IPS-11a (cell line): ENCODE results near the gene BIK.

Experiments
- H3K4me3 ChIP-seq: one replicate; pipeline ENCODE4 v1.5.1; 2013; ENCODE audit warnings: low read depth, low read length, control low read depth

Gene BIK

GRCh38 chr22:43110444-43110926 is at the start of gene BIK:
BIK (plus strand) TSS chr22:43110750; CDS start chr22:43124023, 13,273 bp downstream.
- H3K4me3 ChIP-seq = peak within 1 kb of the TSS; percentile 60

- no peak overlapping the region for H3K4me3 ChIP-seq
These were observed 44.4 kb upstream of the BIK start for GRCh38 chr22:43066134-43066533.

- no peak overlapping the region for H3K4me3 ChIP-seq
These were observed 43.6 kb upstream of the BIK start for GRCh38 chr22:43066844-43067385.

- H3K4me3 ChIP-seq = no peak overlapping the region
These were observed 33.3 kb upstream of the BIK start for GRCh38 chr22:43077121-43077877.

GRCh38 chr22:43078522-43078921 is 32.0 kb upstream of the BIK start:
- no peak overlapping the region for H3K4me3 ChIP-seq

GRCh38 chr22:43079742-43080141 is 30.8 kb upstream of the BIK start:
- H3K4me3 ChIP-seq = no peak overlapping the region

- H3K4me3 ChIP-seq = no peak overlapping the region
These were observed 29.9 kb upstream of the BIK start for GRCh38 chr22:43080616-43081015.

- no peak overlapping the region for H3K4me3 ChIP-seq
These were observed 28.6 kb upstream of the BIK start for GRCh38 chr22:43081968-43082367.

GRCh38 chr22:43085658-43086606 is 24.6 kb upstream of the BIK start:
- H3K4me3 ChIP-seq = no peak overlapping the region

GRCh38 chr22:43088627-43088983 is 21.9 kb upstream of the BIK start:
- H3K4me3 ChIP-seq = peak overlapping the region; percentile 81

- peak within 1 kb of the TSS; percentile 81 for H3K4me3 ChIP-seq
These were observed 21.4 kb upstream of the BIK start, which contains the start of gene TTLL1 for GRCh38 chr22:43088984-43089717. TTLL1 (minus strand) TSS chr22:43089391; CDS start chr22:43075586, 13,805 bp downstream.

- no peak overlapping the region for H3K4me3 ChIP-seq
These were observed 20.3 kb upstream of the BIK start for GRCh38 chr22:43090130-43090789.

GRCh38 chr22:43092085-43092484 is 18.5 kb upstream of the BIK start:
- H3K4me3 ChIP-seq = no peak overlapping the region

GRCh38 chr22:43094085-43094484 is 16.5 kb upstream of the BIK start:
- no peak overlapping the region for H3K4me3 ChIP-seq

GRCh38 chr22:43094551-43094950 is 16.0 kb upstream of the BIK start:
- H3K4me3 ChIP-seq = no peak overlapping the region

- H3K4me3 ChIP-seq = no peak overlapping the region
These were observed 14.1 kb upstream of the BIK start for GRCh38 chr22:43096420-43096819.

GRCh38 chr22:43098356-43098755 is 12.2 kb upstream of the BIK start:
- no peak overlapping the region for H3K4me3 ChIP-seq

GRCh38 chr22:43099095-43099494 is 11.5 kb upstream of the BIK start:
- no peak overlapping the region for H3K4me3 ChIP-seq

- no peak overlapping the region for H3K4me3 ChIP-seq
These were observed 10.3 kb upstream of the BIK start for GRCh38 chr22:43100225-43100624.

- no peak overlapping the region for H3K4me3 ChIP-seq
These were observed 9.2 kb upstream of the BIK start for GRCh38 chr22:43101306-43101705.
